ENCODE data around the gene HCN1. TPM values are rescaled to one million over a fixed set of nuclear protein-coding genes. Genes with fewer than 3 reads are reported as not detected.

Gene HCN1
- total and polyA plus RNA-seq, 2 experiments from 2014 or later: 5.9 to 11.3 TPM

DNA sequence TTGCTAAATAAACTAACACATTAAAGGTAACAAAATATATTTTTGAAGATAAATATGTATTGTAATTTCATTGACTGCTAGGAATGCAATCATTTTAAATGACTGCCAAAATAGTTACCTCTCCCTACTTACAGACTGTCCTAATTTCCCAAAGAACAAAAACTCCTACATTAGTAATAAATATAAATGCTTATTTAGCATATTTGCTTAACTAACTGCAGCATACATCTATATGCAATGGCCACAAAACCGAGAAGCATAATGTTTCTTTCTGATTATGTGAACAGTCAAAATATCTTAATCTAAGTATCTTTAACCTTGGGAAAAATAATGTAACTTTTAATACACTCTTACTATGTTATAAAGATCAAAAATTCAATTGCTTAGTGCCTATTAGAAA is 431.7 kb downstream of the HCN1 start:
- Histone ChIP-seq H3K27ac (no peak overlapping the region), H3K4me3 (no peak overlapping the region), H3K27me3 (no peaks in the 10 kb centered on the region), H3K36me3 (no peaks in the 10 kb centered on the region), H3K9me3 (ENCODE audit: low read depth) (no peaks in the 10 kb centered on the region), H3K4me1 (ENCODE audit: low read depth) (peaks cover 13% of the 10 kb centered on the region)
- DNase-seq (ENCODE audit: low read depth in 1 of 2, low spot score in 1 of 2): no peak
- TF ChIP-seq, protein P1, sequence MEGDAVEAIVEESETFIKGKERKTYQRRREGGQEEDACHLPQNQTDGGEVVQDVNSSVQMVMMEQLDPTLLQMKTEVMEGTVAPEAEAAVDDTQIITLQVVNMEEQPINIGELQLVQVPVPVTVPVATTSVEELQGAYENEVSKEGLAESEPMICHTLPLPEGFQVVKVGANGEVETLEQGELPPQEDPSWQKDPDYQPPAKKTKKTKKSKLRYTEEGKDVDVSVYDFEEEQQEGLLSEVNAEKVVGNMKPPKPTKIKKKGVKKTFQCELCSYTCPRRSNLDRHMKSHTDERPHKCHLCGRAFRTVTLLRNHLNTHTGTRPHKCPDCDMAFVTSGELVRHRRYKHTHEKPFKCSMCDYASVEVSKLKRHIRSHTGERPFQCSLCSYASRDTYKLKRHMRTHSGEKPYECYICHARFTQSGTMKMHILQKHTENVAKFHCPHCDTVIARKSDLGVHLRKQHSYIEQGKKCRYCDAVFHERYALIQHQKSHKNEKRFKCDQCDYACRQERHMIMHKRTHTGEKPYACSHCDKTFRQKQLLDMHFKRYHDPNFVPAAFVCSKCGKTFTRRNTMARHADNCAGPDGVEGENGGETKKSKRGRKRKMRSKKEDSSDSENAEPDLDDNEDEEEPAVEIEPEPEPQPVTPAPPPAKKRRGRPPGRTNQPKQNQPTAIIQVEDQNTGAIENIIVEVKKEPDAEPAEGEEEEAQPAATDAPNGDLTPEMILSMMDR (IDR thresholded peaks at IDR 0.05; ENCODE audit: low read depth, low read length): no peak

DNA sequence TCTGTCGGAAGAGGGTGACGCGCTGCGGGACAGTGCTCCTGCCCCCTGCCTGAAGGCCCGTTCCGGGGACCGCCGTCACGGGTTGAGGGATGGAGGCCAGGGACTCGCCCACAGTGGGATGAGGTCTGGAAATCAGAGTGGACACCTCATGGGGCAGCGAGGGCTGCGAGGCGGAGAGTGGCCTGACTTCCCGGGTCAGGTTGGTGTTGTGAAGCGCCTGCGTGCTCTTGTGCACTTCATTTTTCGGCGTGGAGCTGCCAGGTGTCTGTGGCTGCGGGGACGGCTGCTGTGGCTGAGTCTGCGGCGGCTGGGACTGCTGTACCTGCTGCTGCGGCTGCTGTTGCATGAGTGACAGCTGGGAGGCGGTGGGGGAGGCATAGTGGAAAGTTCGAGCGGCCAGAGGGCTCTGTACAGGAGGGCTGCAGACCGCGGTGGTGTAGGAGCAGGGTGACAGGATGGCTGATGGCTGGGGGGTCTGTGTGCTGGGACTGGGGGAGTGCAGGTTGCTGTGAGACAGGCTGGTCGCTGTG is 434.1 kb downstream of the HCN1 start:
- H3K4me3 ChIP-seq: no peak overlapping the region

DNA sequence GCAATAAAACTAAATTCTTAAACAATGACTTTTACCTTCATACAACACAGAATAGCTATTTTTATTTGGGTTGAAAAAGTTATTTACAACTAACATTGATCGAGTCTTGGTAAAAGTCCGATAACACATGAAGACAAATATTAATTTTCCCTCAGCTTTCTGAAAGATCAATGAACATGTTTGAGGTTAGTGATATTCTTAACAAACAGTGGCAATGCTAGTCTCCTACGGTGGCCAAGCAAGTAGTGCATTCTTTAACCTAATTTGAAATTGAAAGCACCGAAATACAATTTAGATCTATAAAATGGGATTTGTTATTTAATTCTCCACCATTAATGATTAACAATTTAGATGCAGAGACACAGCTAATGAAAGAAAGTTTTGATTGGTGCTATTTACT is 435.1 kb downstream of the HCN1 start:
- Histone ChIP-seq H3K27me3 (no peaks in the 10 kb centered on the region), H3K4me1 (ENCODE audit: low read depth) (peaks cover 39% of the 10 kb centered on the region), H3K9me3 (ENCODE audit: low read depth) (no peaks in the 10 kb centered on the region), H3K4me3 (no peak overlapping the region), H3K27ac (no peak overlapping the region), H3K36me3 (no peaks in the 10 kb centered on the region)
- DNase-seq (ENCODE audit: low read depth in 1 of 2, low spot score in 1 of 2): no peak
- TF ChIP-seq, protein P1 (IDR thresholded peaks at IDR 0.05; ENCODE audit: low read depth, low read length): no peak

More for the DNA sequence above, 434.1 kb downstream of the HCN1 start:
- H3K9me3 ChIP-seq (ENCODE audit: low read depth): no peaks in the 10 kb centered on the region
- H3K36me3 ChIP-seq: no peaks in the 10 kb centered on the region
- peaks cover 36% of the 10 kb centered on the region for H3K4me1 ChIP-seq (ENCODE audit: low read depth)
- H3K27me3 ChIP-seq: no peaks in the 10 kb centered on the region
- DNase-seq (ENCODE audit: low read depth in 1 of 2, low spot score in 1 of 2): no peak
- TF ChIP-seq, protein P1 (IDR thresholded peaks at IDR 0.05; ENCODE audit: low read depth, low read length): no peak
- no peak overlapping the region for H3K27ac ChIP-seq

DNA sequence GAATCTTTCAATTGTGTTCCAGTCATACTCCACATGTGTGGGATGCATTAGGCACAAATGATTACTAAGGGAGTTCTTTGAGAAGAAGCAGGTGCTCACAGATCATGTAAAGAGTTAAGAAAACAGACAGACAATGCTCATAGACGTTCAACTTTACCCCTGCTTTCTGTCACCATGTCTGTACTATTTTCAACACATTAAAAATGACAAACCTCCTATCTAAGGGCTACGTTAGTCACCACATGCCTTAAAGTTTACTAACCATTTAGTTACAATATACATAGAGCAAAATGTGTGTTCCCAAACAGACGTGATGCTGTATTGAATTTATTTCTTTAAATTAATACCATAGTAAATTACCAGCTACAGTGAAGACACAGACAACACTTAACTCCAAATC is 435.9 kb downstream of the HCN1 start:
- Histone ChIP-seq H3K4me3 (no peak overlapping the region), H3K36me3 (no peaks in the 10 kb centered on the region), H3K27ac (peak overlapping the region; percentile 55), H3K4me1 (ENCODE audit: low read depth) (peaks cover 39% of the 10 kb centered on the region), H3K9me3 (ENCODE audit: low read depth) (no peaks in the 10 kb centered on the region), H3K27me3 (no peaks in the 10 kb centered on the region)
- peak in 1 of 2 donors; percentile 28 for DNase-seq (ENCODE audit: low read depth in 1 of 2, low spot score in 1 of 2)
- TF ChIP-seq, protein P1 (IDR thresholded peaks at IDR 0.05; ENCODE audit: low read depth, low read length): no peak

DNA sequence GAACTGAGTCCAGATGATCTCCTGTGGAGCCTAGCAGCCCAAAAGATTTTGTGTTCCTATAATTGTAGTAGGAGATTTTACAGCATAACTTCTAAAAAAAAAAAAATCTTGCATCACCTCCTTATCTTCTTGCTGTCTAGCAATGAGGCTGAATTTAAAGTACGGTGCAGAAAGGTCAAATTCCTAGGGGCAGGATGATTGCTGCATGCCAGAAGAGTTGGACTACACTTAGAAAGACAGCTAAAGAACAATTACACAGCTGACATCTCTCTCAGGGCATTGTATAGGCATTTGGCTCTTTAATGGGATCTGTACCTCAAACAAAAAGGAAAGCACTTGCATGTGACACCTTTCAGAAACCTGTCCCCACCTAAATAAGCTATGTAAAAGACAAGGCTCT is 443.2 kb downstream of the HCN1 start:
- TF ChIP-seq, protein P1 (IDR thresholded peaks at IDR 0.05; ENCODE audit: low read depth, low read length): no peak
- Histone ChIP-seq H3K4me1 (ENCODE audit: low read depth) (peaks cover 30% of the 10 kb centered on the region), H3K27me3 (no peaks in the 10 kb centered on the region), H3K4me3 (no peak overlapping the region), H3K27ac (peak overlapping the region; percentile 90), H3K36me3 (no peaks in the 10 kb centered on the region), H3K9me3 (ENCODE audit: low read depth) (no peaks in the 10 kb centered on the region)
- DNase-seq (ENCODE audit: low read depth in 1 of 2, low spot score in 1 of 2): peak in 1 of 2 donors; percentile 74
